ENCODE measurements around the gene SLC37A1. TPM values are rescaled to one million over a fixed set of nuclear protein-coding genes. Genes with fewer than 3 reads are reported as not detected.

SLC37A1 gene
- total and polyA plus RNA-seq, 2 of the 13 experiments (the other 11 are each of a cell fraction or from before 2014, with no cell fraction given): 0.22 to 0.40 TPM

DNA sequence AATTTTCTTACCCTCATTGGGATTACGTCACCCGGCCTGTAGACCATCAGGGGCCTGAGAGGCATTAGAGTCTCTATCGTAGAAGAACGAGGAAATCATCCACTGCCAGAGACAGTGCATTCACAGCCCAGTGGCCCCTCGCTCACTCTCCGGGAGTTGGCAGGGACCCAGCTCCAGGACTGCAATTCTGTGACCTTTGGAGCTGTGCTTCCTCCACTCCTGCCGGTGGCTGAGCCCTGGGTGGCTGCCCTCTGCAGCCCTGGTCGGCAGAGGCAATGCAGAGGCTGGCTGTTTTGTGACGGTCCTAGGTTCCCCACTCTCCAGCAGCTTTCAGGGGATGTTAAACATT lies 12.7 kb downstream of the SLC37A1 start:
- no peaks in the 10 kb centered on the region for H3K36me3 ChIP-seq (replicated peaks in 1 of 2; ENCODE audit: control insufficient read depth in 1 of 2, insufficient read depth in 2 of 2, low read length in 2 of 2)
- no TSS peak for BruUV-seq (replicated peaks)
- H2AFZ ChIP-seq (ENCODE audit: low read length): no peak overlapping the region
- in situ Hi-C loops (cut with HindIII; ENCODE audit: extremely low pct_ligation_motif_present, low pct_unique_long_range_greater_than_20kb): no loop called here
- FAIRE-seq: peak; percentile 94
- peak; percentile 99 for ATAC-seq
- no peaks in the 10 kb centered on the region for H4K20me1 ChIP-seq (ENCODE audit: insufficient read depth, low read length)
- no peak overlapping the region for H3K4me3 ChIP-seq (replicated peaks in 1 of 3; ENCODE audit: insufficient read depth in 1 of 3, low read depth in 2 of 3, low read length in 3 of 3)
- intact Hi-C loops (cut with micrococcal nuclease; ENCODE audit: unreplicated experiment): loop anchor here (5.0 kb wide), 1 partner anchor 46 kb away; no protein-coding TSS in a partner anchor
- H3K4me2 ChIP-seq (ENCODE audit: low read depth, low read length): peak overlapping the region; percentile 36
- no peak overlapping the region for H3K27ac ChIP-seq (ENCODE audit: extremely low read length, insufficient read depth, low read length)
- no peaks in the 10 kb centered on the region for H3K79me2 ChIP-seq (ENCODE audit: insufficient read depth, low read length)
- no peaks in the 10 kb centered on the region for H3K9me3 ChIP-seq (ENCODE audit: low read length)
- peaks cover 40% of the 10 kb centered on the region for H3K4me1 ChIP-seq (ENCODE audit: insufficient read depth, low read length)
- no peak overlapping the region for H3K9ac ChIP-seq (ENCODE audit: insufficient read depth, low read depth, low read length)
- 2% methylated on average over 6 of the region's 9 CpGs for WGBS (ENCODE audit: low lambda C conversion rate)
- ChIA-PET CTCF (ENCODE audit: low intra/inter-chr PET ratio, low total read pairs) (no interaction called here), POLR2A (no interaction called here)
- H3K27me3 ChIP-seq (ENCODE audit: control insufficient read depth in 1 of 2, insufficient read depth in 2 of 2, low read length in 2 of 2): peaks cover 0 to 4% of the 10 kb centered on the region in 2 experiments; a peak in 1 of 5 replicates
- DNase-seq (ENCODE audit: low spot score): peak; percentile 75
- TF ChIP-seq, protein P1, sequence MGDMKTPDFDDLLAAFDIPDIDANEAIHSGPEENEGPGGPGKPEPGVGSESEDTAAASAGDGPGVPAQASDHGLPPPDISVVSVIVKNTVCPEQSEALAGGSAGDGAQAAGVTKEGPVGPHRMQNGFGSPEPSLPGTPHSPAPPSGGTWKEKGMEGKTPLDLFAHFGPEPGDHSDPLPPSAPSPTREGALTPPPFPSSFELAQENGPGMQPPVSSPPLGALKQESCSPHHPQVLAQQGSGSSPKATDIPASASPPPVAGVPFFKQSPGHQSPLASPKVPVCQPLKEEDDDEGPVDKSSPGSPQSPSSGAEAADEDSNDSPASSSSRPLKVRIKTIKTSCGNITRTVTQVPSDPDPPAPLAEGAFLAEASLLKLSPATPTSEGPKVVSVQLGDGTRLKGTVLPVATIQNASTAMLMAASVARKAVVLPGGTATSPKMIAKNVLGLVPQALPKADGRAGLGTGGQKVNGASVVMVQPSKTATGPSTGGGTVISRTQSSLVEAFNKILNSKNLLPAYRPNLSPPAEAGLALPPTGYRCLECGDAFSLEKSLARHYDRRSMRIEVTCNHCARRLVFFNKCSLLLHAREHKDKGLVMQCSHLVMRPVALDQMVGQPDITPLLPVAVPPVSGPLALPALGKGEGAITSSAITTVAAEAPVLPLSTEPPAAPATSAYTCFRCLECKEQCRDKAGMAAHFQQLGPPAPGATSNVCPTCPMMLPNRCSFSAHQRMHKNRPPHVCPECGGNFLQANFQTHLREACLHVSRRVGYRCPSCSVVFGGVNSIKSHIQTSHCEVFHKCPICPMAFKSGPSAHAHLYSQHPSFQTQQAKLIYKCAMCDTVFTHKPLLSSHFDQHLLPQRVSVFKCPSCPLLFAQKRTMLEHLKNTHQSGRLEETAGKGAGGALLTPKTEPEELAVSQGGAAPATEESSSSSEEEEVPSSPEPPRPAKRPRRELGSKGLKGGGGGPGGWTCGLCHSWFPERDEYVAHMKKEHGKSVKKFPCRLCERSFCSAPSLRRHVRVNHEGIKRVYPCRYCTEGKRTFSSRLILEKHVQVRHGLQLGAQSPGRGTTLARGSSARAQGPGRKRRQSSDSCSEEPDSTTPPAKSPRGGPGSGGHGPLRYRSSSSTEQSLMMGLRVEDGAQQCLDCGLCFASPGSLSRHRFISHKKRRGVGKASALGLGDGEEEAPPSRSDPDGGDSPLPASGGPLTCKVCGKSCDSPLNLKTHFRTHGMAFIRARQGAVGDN (CRISPR knock-in tag; IDR thresholded peaks at IDR 0.05): peak; percentile 47
- TF ChIP-seq, protein P2, sequence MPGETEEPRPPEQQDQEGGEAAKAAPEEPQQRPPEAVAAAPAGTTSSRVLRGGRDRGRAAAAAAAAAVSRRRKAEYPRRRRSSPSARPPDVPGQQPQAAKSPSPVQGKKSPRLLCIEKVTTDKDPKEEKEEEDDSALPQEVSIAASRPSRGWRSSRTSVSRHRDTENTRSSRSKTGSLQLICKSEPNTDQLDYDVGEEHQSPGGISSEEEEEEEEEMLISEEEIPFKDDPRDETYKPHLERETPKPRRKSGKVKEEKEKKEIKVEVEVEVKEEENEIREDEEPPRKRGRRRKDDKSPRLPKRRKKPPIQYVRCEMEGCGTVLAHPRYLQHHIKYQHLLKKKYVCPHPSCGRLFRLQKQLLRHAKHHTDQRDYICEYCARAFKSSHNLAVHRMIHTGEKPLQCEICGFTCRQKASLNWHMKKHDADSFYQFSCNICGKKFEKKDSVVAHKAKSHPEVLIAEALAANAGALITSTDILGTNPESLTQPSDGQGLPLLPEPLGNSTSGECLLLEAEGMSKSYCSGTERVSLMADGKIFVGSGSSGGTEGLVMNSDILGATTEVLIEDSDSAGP (CRISPR knock-in tag; IDR thresholded peaks at IDR 0.05; ENCODE audit: borderline replicate concordance): no peak
- TF ChIP-seq ZNF441 (CRISPR knock-in tag; IDR thresholded peaks at IDR 0.05; ENCODE audit: borderline replicate concordance) (0 out of 2 replicates have a peak, but pooled peaks have one; percentile 16), TBX2 (CRISPR knock-in tag; IDR thresholded peaks at IDR 0.05; ENCODE audit: borderline replicate concordance) (0 out of 2 replicates have a peak, but pooled peaks have one; percentile 22), HDAC2 (CRISPR knock-in tag; IDR thresholded peaks at IDR 0.05) (0 out of 2 replicates have a peak, but pooled peaks have one; percentile 34), GATAD2A (CRISPR knock-in tag; IDR thresholded peaks at IDR 0.05) (peak; percentile 45; the same call in 1 of the 2 replicates), ZNF724P (CRISPR knock-in tag; IDR thresholded peaks at IDR 0.05; ENCODE audit: borderline replicate concordance) (no peak), MXD1 (CRISPR knock-in tag; IDR thresholded peaks at IDR 0.05) (no peak), ZBTB10 (CRISPR knock-in tag; IDR thresholded peaks at IDR 0.05; ENCODE audit: borderline replicate concordance) (no peak), RBFOX2 (IDR thresholded peaks at IDR 0.05; ENCODE audit: low read depth, low read length) (no peak), ATF7 (IDR thresholded peaks at IDR 0.05) (peak; percentile 88), ATF7 (CRISPR knock-in tag; IDR thresholded peaks at IDR 0.05) (no peak), KAT8 (CRISPR knock-in tag; IDR thresholded peaks at IDR 0.05) (no peak), UBTF (CRISPR knock-in tag; IDR thresholded peaks at IDR 0.05) (peak; percentile 58)

Measured in HepG2 (cell line).